Stimulated activated CD4-positive, alpha-beta T cell treated with anti-CD3 and anti-CD28 coated beads, Interleukin-1b, Interleukin-23, amount 100 ng/mL, for 24 hours (primary cell): ENCODE data around the gene STOX2.
"Not testable (repeated sequence)": the region's sequence is repeated elsewhere in the genome, so short reads cannot be mapped to it uniquely, and the experiment has no call there.

ENCODE experiments used
- DNase-seq, 4 experiments: peaks; one replicate each; pipeline ENCODE4 v3.0.0-alpha.2; 2020; ENCODE audit warnings: low read depth in 4 of 4, low spot score in 1 of 4

The STOX2 gene

GRCh38 chr4:183934761-183935160 lies 29.7 kb downstream of the STOX2 start:
- DNase-seq, result no peak

GRCh38 chr4:183935355-183936005 lies 30.4 kb downstream of the STOX2 start:
- no peak for DNase-seq

- DNase-seq, result no peak
Measured at GRCh38 chr4:183936047-183936446, 30.9 kb downstream of the STOX2 start.

- no peak for DNase-seq
Measured at GRCh38 chr4:183936574-183937345, 31.7 kb downstream of the STOX2 start.

GRCh38 chr4:183940864-183941263 lies 35.8 kb downstream of the STOX2 start:
- DNase-seq, result no peak

- no peak for DNase-seq
Measured at GRCh38 chr4:183941964-183942363, 36.9 kb downstream of the STOX2 start.

- no peak for DNase-seq
Measured at GRCh38 chr4:183945741-183946140, 40.6 kb downstream of the STOX2 start.

GRCh38 chr4:183950536-183950935 lies 45.4 kb downstream of the STOX2 start:
- no peak for DNase-seq

GRCh38 chr4:183952652-183953051 lies 47.5 kb downstream of the STOX2 start:
- not testable (repeated sequence) for DNase-seq

- no peak for DNase-seq
Measured at GRCh38 chr4:183959319-183960045, 54.4 kb downstream of the STOX2 start.

GRCh38 chr4:183960046-183960420 lies 54.9 kb downstream of the STOX2 start:
- no peak for DNase-seq

- no peak for DNase-seq
Measured at GRCh38 chr4:183960962-183961541, 55.9 kb downstream of the STOX2 start.

GRCh38 chr4:183961795-183962194 lies 56.7 kb downstream of the STOX2 start:
- no peak for DNase-seq

- no peak for DNase-seq
Measured at GRCh38 chr4:183962419-183962818, 57.3 kb downstream of the STOX2 start.

GRCh38 chr4:183966371-183966770 lies 61.3 kb downstream of the STOX2 start:
- DNase-seq, result no peak

GRCh38 chr4:183967266-183967665 lies 62.2 kb downstream of the STOX2 start:
- DNase-seq, result no peak

GRCh38 chr4:183968502-183968901 lies 63.4 kb downstream of the STOX2 start:
- no peak for DNase-seq

- no peak for DNase-seq
Measured at GRCh38 chr4:183968931-183969330, 63.8 kb downstream of the STOX2 start.

- DNase-seq, result no peak
Measured at GRCh38 chr4:183969596-183969995, 64.5 kb downstream of the STOX2 start.

- DNase-seq, result no peak
Measured at GRCh38 chr4:183971929-183972490, 66.9 kb downstream of the STOX2 start.

GRCh38 chr4:183977707-183978106 lies 72.6 kb downstream of the STOX2 start:
- DNase-seq, result no peak
